Hepatocyte (in vitro differentiated cells): Measurements from ENCODE around the gene CDKL4. TPM values are rescaled to one million over a fixed set of nuclear protein-coding genes. Genes with fewer than 3 reads are reported as not detected.

Experiments
- DNase-seq: peaks from one replicate; pipeline ENCODE4 v3.0.0-alpha.2; 2016; ENCODE audit warnings: low spot score
- H2AFZ ChIP-seq: fragments of 200-600 bp; sonication (generic); 2 replicates; pipeline ENCODE4 v1.6.0; 2016; ENCODE audit warnings: antibody characterized with exemption, mild to moderate bottlenecking
- H3K27ac ChIP-seq: fragments of 200-600 bp; sonication (generic); 2 replicates; pipeline ENCODE4 v1.5.1; 2016; ENCODE audit warnings: mild to moderate bottlenecking
- H3K27me3 ChIP-seq: fragments of 200-600 bp; sonication (generic); 2 replicates; pipeline ENCODE4 v1.6.1; 2016
- H3K36me3 ChIP-seq: fragments of 200-600 bp; sonication (generic); replicated peaks from 2 replicates; pipeline ENCODE4 v1.5.1; 2016; ENCODE audit warnings: low read depth; ENCODE audit not compliant: insufficient read depth
- H3K4me1 ChIP-seq: fragments of 200-600 bp; sonication (generic); 2 replicates; pipeline ENCODE4 v1.5.1; 2016; ENCODE audit warnings: mild to moderate bottlenecking, moderate library complexity; ENCODE audit not compliant: insufficient read depth
- H3K4me2 ChIP-seq: fragments of 200-600 bp; sonication (generic); 2 replicates; pipeline ENCODE4 v1.6.0; 2016
- H3K4me3 ChIP-seq: fragments of 200-600 bp; sonication (generic); 2 replicates; pipeline ENCODE4 v1.5.1; 2016; ENCODE audit warnings: mild to moderate bottlenecking
- H3K79me2 ChIP-seq: fragments of 200-600 bp; sonication (generic); 2 replicates; pipeline ENCODE4 v1.6.0; 2017; ENCODE audit warnings: mild to moderate bottlenecking
- H3K9me2 ChIP-seq: fragments of 200-600 bp; sonication (generic); replicated peaks from 2 replicates; pipeline ENCODE4 v1.6.0; 2017; ENCODE audit warnings: mild to moderate bottlenecking; ENCODE audit not compliant: insufficient read depth
- H3K9me3 ChIP-seq: fragments of 200-600 bp; sonication (generic); 2 replicates; pipeline ENCODE4 v1.5.1; 2016; ENCODE audit warnings: low read depth, mild to moderate bottlenecking
- H4K20me1 ChIP-seq: fragments of 200-600 bp; sonication (generic); 2 replicates; pipeline ENCODE4 v1.6.0; 2016; ENCODE audit warnings: mild to moderate bottlenecking; ENCODE audit not compliant: insufficient read depth, poor library complexity, severe bottlenecking
- CTCF ChIP-seq: fragments of 200-600 bp; sonication (generic); IDR thresholded peaks from 2 replicates; pipeline ENCODE4 v1.5.1; 2016; ENCODE audit warnings: antibody characterized with exemption, mild to moderate bottlenecking; ENCODE audit not compliant: poor library complexity
- EZH2 ChIP-seq: fragments of 200-600 bp; sonication (generic); IDR thresholded peaks from 2 replicates; pipeline ENCODE4 v1.6.1; 2016; ENCODE audit warnings: antibody characterized with exemption, mild to moderate bottlenecking, borderline replicate concordance
- EZH2phosphoT487 ChIP-seq: fragments of 200-600 bp; sonication (generic); IDR thresholded peaks from one replicate; pipeline ENCODE4 v1.6.1; 2018; ENCODE audit warnings: antibody characterized with exemption, mild to moderate bottlenecking, low read depth, moderate library complexity; ENCODE audit not compliant: unreplicated experiment, severe bottlenecking
- WGBS: methylation state at CpG from one replicate; pipeline ENCODE4 v1.1.6; 2016; ENCODE audit warnings: low lambda C conversion rate; ENCODE audit errors: missing lambda C conversion rate; 5-methylcytosine and 5-hydroxymethylcytosine counted together
- polyA plus RNA-seq: library from polyadenylated mRNA; unstranded; fragments of >200 nt; fragmentation: Nextera tagmentation; extraction: Ambion mirVana; gene quantifications from 2 replicates; pipeline ENCODE4 v1.2.1, GENCODE V29; 2016
- total RNA-seq: library from RNA; depleted of rRNA; stranded (reverse); fragments of >200 nt; gene quantifications from 2 replicates; pipeline ENCODE4 v1.2.3, GENCODE V29; 2014

The CDKL4 gene
- total and polyA plus RNA-seq, 2 experiments from 2014 or later: 0.10 to 0.35 TPM

DNA sequence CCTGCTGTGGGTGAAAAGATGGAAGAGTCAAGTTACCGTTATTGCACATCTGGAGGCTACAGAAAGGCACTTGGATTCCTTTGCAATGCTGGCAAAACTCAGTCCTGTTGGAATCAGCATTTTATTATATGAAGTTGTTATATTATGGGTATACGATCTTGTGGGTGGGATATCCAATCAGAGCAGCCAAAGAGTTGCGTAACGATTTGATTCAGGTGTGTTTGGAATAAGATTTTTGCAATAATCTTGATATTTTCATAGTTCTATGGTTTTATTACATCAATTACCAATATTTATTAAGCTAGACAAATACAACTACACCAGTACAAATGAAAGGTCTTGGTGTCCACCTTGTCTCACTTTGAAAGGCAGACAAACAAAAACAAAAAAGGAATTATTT, 65.0 kb downstream of the CDKL4 start:
- H3K27ac ChIP-seq: no peak overlapping the region
- no peaks in the 10 kb centered on the region for H4K20me1 ChIP-seq
- H3K36me3 ChIP-seq: no peaks in the 10 kb centered on the region
- no peaks in the 10 kb centered on the region for H3K4me1 ChIP-seq
- H3K79me2 ChIP-seq: no peaks in the 10 kb centered on the region
- TF ChIP-seq CTCF: no peak
- no peak for TF ChIP-seq EZH2phosphoT487
- no peak for TF ChIP-seq EZH2
- H3K4me3 ChIP-seq: no peak overlapping the region
- DNase-seq: no peak
- H3K4me2 ChIP-seq: no peak overlapping the region
- no peaks in the 10 kb centered on the region for H3K9me3 ChIP-seq
- no peaks in the 10 kb centered on the region for H3K27me3 ChIP-seq
- 72% methylated on average over 4 of the region's 4 CpGs for WGBS
- no peaks in the 10 kb centered on the region for H3K9me2 ChIP-seq
- no peak overlapping the region for H2AFZ ChIP-seq

DNA sequence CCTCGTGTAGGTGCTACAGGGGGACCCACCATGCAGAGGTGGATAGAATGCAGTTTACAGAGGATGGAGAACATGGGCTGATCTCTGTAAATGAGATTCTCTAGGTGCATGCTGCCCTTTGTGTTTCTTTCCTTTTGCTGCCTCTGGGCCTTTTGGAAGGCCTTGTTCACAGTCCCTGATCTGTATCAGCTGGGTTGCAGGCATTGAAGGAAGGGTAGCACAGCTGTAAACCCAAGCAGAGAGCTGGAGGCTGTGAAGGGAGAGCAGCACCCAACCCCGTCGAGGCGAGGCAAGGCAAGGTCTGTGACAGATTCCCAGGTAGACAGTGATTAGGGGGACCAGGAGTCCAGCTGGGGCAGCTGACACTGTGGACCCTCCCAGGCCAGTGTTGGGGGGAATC, 66.8 kb downstream of the CDKL4 start:
- TF ChIP-seq EZH2phosphoT487 (no peak), CTCF (no peak), EZH2 (no peak)
- Histone ChIP-seq H2AFZ (no peak overlapping the region), H3K27ac (no peak overlapping the region), H3K9me2 (no peaks in the 10 kb centered on the region), H3K27me3 (no peaks in the 10 kb centered on the region), H3K9me3 (no peaks in the 10 kb centered on the region), H3K79me2 (no peaks in the 10 kb centered on the region), H3K4me3 (no peak overlapping the region), H4K20me1 (no peaks in the 10 kb centered on the region), H3K4me2 (no peak overlapping the region), H3K36me3 (no peaks in the 10 kb centered on the region), H3K4me1 (no peaks in the 10 kb centered on the region)
- 59% methylated on average over 4 of the region's 4 CpGs for WGBS
- no peak for DNase-seq

DNA sequence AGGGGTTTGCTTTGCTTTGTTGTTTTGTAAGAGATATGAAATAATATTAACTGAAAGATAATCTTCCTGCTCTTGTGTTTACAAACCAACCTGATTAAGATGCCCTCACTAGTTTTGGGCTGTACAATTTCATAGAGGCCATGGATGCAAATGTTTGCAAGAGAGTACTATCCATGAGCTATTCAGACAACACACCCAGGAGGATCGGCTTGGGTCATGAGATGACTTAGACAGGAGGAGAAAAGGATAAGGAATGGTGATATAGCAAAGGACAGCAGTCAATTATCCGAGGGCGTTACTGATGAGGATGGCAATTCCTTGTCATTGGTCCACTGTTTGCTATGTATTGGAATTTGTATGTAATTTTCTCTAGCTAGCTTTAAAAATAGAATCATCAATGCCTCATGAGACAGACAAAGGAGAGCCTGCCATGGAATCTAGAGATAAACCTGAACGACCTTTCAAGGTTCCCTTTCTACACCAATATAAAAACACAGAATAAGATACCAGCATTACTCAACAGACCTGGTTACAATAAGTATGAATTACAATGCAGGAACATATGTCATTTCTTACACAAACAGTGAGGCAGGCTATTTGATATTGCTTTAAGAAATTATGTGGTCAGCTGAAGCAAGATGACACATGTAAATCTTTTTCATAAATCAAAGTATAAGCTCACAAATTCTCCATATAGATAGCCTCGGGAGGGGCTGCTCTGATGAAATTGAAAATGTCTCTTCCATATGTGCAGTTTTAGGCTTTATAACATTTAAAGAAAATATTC, 68.6 kb downstream of the CDKL4 start:
- no peak overlapping the region for H3K4me2 ChIP-seq

More for the DNA sequence above, 68.6 kb downstream of the CDKL4 start:
- Histone ChIP-seq H3K27me3 (no peaks in the 10 kb centered on the region), H2AFZ (no peak overlapping the region), H3K79me2 (no peaks in the 10 kb centered on the region), H3K4me3 (no peak overlapping the region), H3K9me3 (no peaks in the 10 kb centered on the region), H3K27ac (no peak overlapping the region), H4K20me1 (no peaks in the 10 kb centered on the region), H3K9me2 (no peaks in the 10 kb centered on the region), H3K36me3 (no peaks in the 10 kb centered on the region), H3K4me1 (no peaks in the 10 kb centered on the region)
- DNase-seq: no peak
- WGBS: 86% methylated on average over 5 of the region's 5 CpGs
- no peak for TF ChIP-seq CTCF
- no peak for TF ChIP-seq EZH2phosphoT487
- TF ChIP-seq EZH2: no peak
